ENCODE measurements around the gene SNAI1. TPM values are rescaled to one million over a fixed set of nuclear protein-coding genes. Genes with fewer than 3 reads are reported as not detected.

SNAI1 gene
- total RNA-seq, 2 donors from 2014 or later = 0.78 to 3.3 TPM

- Histone ChIP-seq H3K36me3 (replicated peaks in 1 of 2; ENCODE audit: insufficient read depth in 1 of 2, low read depth in 2 of 2) (no peaks in the 10 kb centered on the region), H3K27ac (peak overlapping the region in 1 of 4 donors; percentile 9), H3K27me3 (no peaks in the 10 kb centered on the region), H3K4me3 (no peak overlapping the region), H3K4me1 (peaks cover 21% of the 10 kb centered on the region), H3K9me3 (no peaks in the 10 kb centered on the region)
- WGBS, 2 donors = 16 to 35% methylated on average over 12 of the region's 12 CpGs
- DNase-seq (no peak), ATAC-seq (no peak)
- TF ChIP-seq POLR2A (IDR thresholded peaks at IDR 0.05) = no peak
- no peak for TF ChIP-seq CTCF (IDR thresholded peaks at IDR 0.05)
- intact Hi-C loops (cut with DNase I) = loop anchor here (5.0 kb wide), 1 partner anchor 85 kb away; no protein-coding TSS in a partner anchor
These were observed 771 bp upstream of the SNAI1 start for GRCh38 chr20:49982072-49982345.

- peaks cover 21% of the 10 kb centered on the region for H3K4me1 ChIP-seq
- H3K4me3 ChIP-seq = no peak overlapping the region
- no peak for TF ChIP-seq CTCF (IDR thresholded peaks at IDR 0.05)
- no peak for TF ChIP-seq POLR2A (IDR thresholded peaks at IDR 0.05)
- H3K27ac ChIP-seq = peak overlapping the region in 1 of 4 donors; percentile 12
- ATAC-seq (no peak), DNase-seq (no peak)
- no peaks in the 10 kb centered on the region for H3K9me3 ChIP-seq
- H3K27me3 ChIP-seq = no peaks in the 10 kb centered on the region
- no peaks in the 10 kb centered on the region for H3K36me3 ChIP-seq (replicated peaks in 1 of 2; ENCODE audit: insufficient read depth in 1 of 2, low read depth in 2 of 2)
- intact Hi-C loops (cut with DNase I) = loop anchor here (5.0 kb wide), 1 partner anchor 84 kb away; no protein-coding TSS in a partner anchor
- WGBS, 2 donors = 29 to 45% methylated on average over 21 to 22 of the region's 24 CpGs
These were observed 505 bp downstream of the SNAI1 start for GRCh38 chr20:49983123-49983847.

GRCh38 chr20:49983848-49984408 lies 1.1 kb downstream of the SNAI1 start:
- Histone ChIP-seq H3K4me1 (peaks cover 19% of the 10 kb centered on the region), H3K27ac (no peak overlapping the region)
- WGBS, 2 donors = 73 to 85% methylated on average over 17 to 18 of the region's 18 CpGs

GRCh38 chr20:49984426-49985153 lies 1.8 kb downstream of the SNAI1 start:
- Histone ChIP-seq H3K36me3 (replicated peaks in 1 of 2; ENCODE audit: insufficient read depth in 1 of 2, low read depth in 2 of 2) (no peaks in the 10 kb centered on the region), H3K4me3 (no peak overlapping the region), H3K9me3 (no peaks in the 10 kb centered on the region), H3K27me3 (no peaks in the 10 kb centered on the region), H3K27ac (no peak overlapping the region), H3K4me1 (peaks cover 15% of the 10 kb centered on the region)
- intact Hi-C loops (cut with DNase I) = loop anchor here (5.0 kb wide), 1 partner anchor 83 kb away; no protein-coding TSS in a partner anchor
- 81 to 83% methylated on average over 11 to 13 of the region's 13 CpGs for WGBS, 2 donors
- no peak for DNase-seq
- no peak for ATAC-seq
- TF ChIP-seq CTCF (IDR thresholded peaks at IDR 0.05) (no peak), POLR2A (IDR thresholded peaks at IDR 0.05) (no peak)

More at GRCh38 chr20:49983848-49984408, 1.1 kb downstream of the SNAI1 start:
- Histone ChIP-seq H3K36me3 (replicated peaks in 1 of 2; ENCODE audit: insufficient read depth in 1 of 2, low read depth in 2 of 2) (no peaks in the 10 kb centered on the region), H3K4me3 (no peak overlapping the region), H3K27me3 (no peaks in the 10 kb centered on the region), H3K9me3 (no peaks in the 10 kb centered on the region)
- intact Hi-C loops (cut with DNase I) = loop anchor here (5.0 kb wide), 1 partner anchor 83 kb away; no protein-coding TSS in a partner anchor
- TF ChIP-seq POLR2A (IDR thresholded peaks at IDR 0.05) (no peak), CTCF (IDR thresholded peaks at IDR 0.05) (no peak)
- DNase-seq (peak in 2 of 4 donors; percentile 23 to 29), ATAC-seq (no peak)

Data from body of pancreas (tissue), 4 donors.